H1 (cell line): ENCODE data around the gene DEPP1.

ENCODE experiments used
- CTCF ChIP-seq, 3 experiments: IDR thresholded peaks; 1 replicate in 2 of 3; 2 replicates in 1 of 3; pipeline versions ENCODE4 v1.5.1 to v1.6.1; 2011; ENCODE audit warnings: low read length in 3 of 3, mild to moderate bottlenecking in 3 of 3, inconsistent platforms in 2 of 3, low read depth in 1 of 3, moderate library complexity in 1 of 3; ENCODE audit not compliant: insufficient read depth in 1 of 3; ENCODE audit errors: control extremely low read depth in 1 of 3
- POLR2A ChIP-seq, 2 experiments: IDR thresholded peaks; 1 replicate in 1 of 2; 2 replicates in 1 of 2; pipeline ENCODE4 v1.6.1; 2011; ENCODE audit warnings: low read depth in 2 of 2, low read length in 2 of 2, mild to moderate bottlenecking in 2 of 2; ENCODE audit errors: control extremely low read depth in 1 of 2

- no peak for TF ChIP-seq POLR2A (IDR thresholded peaks at IDR 0.05; ENCODE audit: control extremely low read depth in 1 of 2, low read depth in 2 of 2, low read length in 2 of 2)
- TF ChIP-seq CTCF (IDR thresholded peaks at IDR 0.05; ENCODE audit: control extremely low read depth in 1 of 3, insufficient read depth in 1 of 3, low read depth in 1 of 3, low read length in 3 of 3), result no peak
Measured at GRCh38 chr10:44928462-44928861, 50.1 kb downstream of the DEPP1 start.
